GM21367 (cell line): ENCODE data around the gene CCN6.
"Not testable (repeated sequence)": the region's sequence is repeated elsewhere in the genome, so short reads cannot be mapped to it uniquely, and the experiment has no call there.

ENCODE experiments used
- ATAC-seq: cut with Tn5 transposase; IDR thresholded peaks from one replicate; pipeline ENCODE4 v1.9.1; 2021; ENCODE audit not compliant: unreplicated experiment

CCN6 gene

DNA sequence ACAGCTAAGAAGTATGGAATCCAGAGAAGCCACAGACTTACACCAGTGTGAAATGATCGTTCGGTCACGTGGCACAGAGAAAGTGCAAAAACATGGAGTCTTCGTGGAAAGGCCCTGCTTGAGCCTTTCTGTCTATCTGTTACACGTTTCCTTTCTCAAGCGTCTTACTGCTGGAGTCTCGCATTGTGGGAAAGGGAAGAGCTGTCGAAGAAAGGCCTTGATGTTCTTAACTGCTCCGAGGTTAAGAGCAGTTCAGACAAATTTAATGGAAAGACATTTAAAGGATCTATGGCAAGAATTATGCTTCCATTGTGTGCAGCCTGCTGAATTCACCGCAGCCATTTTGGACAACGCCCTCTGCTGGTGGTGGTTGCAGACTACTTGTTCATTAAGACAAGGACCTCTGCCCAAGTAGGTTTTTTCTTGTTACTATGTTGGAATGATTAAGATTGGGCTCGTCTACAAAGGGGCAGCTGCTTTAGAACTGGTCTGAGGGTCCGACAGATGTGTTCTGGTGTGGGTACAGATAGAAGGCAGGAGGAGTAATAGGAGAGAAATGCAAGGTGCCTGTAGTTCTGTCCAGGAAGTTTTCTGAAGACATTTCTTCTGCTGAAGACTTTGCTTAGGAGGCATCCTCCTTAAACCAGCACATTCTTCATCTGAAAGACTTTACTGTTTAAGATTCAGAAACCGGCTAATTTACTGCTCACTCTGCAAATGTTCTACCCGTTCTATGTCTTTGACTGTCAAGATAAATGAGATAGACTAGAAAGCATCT, 24.7 kb upstream of the CCN6 start:
- ATAC-seq = no peak

DNA sequence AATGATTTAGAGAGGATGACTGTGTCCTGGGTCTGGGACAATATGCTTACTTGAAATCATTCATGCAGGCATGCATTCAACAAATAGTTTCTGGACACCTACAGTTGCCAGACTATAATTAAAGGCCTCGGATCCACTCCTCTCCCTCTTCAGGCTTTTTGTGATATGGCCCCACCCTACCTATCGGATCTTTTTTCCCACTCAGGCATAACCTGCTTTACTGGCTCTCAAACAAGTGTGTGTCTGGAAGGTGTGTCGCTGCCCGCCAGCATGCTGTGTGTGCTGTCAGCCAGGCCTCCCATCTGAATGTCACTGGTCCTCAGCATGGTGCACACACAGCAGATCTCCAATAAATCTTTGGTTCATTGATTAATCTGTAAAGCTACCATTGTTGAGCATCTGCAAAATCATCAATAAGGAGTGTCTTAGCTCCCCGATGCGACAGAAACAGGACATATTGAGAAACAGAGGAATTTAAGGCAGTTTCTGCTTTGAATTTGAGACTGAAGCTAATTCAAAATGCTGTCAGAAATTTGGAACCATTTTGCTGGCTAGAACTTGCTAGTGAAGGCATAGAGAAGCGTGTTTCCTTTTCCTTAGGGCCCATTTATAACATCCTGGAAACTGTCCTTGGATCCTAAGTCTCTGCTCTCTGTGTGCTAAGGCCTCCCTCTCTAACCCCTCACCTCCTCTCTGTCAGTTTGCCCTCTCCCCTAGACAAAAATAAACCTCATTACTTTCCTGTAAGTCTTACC, 23.5 kb upstream of the CCN6 start:
- no peak for ATAC-seq

DNA sequence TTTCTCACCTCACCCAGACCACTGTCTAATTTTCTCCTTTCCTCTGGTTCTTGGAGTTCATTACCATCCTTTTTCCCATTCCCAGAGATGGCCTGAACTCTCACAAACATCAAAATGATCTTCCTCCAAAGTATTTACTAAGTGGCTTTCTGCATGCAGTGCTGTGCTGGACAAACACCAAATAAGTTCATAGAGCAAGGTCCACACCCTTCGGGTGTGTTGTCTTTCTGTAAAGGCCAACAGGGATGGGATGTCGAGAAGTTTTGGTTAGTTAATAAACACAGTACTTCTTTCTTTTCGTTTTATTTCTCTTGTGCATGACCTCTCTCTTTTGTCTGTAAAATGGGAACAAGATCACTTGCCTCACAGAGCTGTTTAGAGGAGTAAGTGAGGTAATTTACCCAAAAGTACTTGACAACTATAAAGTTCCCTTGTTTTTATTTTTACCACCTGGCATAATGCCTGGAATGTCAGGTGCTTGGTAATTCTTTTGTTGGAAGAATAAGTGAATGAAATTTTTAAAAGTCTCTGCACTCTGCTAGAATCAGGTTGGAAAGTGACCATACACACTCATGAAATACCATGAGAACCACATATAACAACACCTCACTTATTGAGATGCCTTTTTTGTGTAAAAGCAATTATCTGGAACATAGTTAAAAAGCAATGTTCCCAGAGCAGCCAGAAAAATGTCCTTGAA, 22.8 kb upstream of the CCN6 start:
- no peak for ATAC-seq

DNA sequence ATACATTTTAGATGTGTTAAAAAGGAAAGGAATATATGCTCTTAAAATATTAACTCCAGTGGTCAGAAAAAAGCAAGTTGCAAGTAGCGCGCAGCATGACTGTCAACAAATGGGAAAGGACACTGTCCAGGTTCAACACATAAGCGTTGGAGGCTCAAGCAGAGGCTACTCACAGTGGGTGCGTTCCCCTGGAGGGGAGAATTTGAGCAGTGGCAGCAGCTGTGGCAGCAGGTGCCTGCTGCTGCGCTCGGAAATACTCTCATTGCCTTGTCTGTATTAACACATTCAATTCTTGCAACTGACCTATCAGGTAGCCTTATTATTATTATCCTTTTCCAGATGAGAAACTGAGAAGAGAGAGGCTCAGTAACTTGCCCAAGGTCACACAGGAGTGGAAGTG, 21.9 kb upstream of the CCN6 start:
- no peak for ATAC-seq

DNA sequence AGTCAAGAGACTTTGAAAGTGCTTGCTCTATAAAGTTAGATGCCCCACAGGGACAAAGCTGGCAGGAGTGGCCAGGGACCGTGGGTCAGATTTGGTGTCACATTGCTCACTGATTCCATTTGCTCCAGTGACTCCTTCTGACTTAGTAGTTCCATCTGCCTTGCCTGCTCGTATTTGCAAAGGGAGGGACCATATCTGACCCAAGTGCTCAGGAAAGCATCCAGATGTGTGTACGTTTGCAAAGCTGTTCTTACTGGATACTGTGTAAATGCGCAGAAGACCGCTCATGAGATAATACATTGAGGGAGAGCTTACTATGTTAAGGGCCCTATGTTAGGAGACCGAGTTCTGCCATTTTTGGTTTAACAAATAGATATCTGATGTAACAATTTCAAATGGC, 21.2 kb upstream of the CCN6 start:
- ATAC-seq = no peak

DNA sequence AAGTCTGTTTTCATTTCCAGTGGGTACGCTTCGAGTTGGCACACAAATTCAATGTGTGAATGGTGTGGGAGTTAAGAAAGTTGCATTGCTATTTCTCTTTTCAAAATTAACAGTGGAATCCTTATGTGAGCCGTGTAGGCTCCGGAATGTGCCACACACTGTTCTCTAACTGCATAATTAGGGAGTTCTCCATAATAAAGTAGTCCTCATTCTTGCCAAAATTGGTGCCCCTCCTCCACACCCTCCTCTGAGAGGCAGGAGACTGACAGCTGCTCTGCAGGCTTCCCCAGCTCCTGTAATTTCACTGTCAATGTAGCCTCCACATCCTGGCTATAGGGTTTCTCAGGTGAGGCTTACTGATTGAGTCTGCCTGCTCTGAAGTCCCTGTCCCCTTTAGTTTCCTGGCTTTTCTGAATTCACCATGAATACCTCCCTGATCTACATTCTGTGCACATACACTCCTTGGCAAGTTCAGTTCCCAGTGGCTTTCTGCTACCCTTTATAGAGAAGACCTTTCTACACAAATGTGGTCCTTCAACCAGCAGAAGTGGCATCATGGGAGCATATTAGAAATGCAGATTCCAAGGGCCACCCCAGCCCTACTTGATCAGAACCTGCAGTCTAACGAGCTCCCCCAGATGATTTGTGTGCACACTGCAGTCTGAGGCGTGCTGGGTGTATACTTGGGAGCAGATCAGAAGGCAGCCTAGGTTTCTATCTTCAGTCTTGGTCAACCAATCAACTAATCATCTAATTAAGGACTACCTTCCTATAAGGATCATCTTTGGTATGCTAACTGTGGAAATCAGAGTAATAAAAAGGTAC, 19.9 kb upstream of the CCN6 start:
- ATAC-seq = no peak

DNA sequence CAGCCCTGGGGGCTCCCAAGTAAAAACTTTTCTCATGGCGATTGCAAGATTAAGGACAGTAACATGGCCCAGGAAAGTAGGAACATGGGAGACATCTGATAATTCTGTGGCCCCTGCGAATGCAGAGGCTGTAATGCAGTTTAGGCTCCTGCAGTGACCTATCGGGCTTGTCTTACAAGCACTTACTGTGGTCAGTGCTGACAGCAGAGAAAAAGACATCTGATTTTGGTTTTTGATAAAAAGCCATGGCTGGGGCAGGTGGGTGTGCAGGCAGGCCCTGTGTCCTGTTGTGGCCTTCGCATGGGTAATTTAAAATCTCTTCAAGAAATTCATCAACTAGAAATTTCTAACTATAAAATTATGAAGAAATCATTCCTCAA, 19.3 kb upstream of the CCN6 start:
- no peak for ATAC-seq

DNA sequence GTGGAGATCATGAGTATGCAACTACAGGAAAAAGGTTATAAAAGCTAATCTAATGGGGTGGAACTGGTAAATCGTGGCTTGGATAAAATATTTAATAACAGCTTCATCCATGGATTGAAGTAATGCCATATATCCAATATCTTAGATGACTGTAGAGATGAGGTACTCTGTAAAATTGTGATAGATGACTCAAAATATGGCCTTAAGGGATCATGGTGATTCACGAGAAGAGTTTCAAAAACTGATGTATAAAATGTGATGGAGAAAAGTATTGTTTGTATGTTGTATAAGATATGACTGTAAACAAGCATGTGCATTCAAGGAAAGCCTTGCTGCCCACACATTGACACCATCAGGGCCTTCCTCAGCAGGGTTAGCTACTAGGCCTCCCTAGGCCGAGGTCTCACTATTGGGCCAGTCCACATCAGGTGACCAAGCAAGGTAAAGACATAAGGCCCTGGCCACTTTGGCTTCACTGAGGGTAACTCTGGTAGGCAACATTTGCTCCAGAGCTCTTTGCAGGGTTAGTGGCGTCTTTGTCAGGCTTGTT, 17.7 kb upstream of the CCN6 start:
- no peak for ATAC-seq

DNA sequence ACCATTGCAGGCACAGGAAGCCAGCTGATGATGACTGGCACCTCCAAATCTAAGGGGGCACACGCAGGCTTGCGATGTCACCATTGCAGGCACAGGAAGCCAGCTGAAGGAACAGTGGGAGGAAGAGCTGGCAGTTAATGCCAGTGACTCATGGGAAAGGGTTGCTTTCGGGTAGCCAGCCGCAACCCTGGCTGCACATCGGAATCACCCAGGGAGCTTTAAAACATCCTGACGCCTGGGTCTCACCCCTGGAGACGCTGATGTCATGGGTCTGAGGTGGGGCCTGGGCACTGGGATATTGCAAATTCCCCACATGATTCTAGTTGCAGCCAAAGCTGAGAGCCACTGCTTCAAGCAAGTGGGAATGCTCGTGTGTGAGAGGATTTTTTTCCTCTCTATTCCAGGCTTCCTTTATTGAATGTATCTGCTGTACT, 16.1 kb upstream of the CCN6 start:
- ATAC-seq = no peak

DNA sequence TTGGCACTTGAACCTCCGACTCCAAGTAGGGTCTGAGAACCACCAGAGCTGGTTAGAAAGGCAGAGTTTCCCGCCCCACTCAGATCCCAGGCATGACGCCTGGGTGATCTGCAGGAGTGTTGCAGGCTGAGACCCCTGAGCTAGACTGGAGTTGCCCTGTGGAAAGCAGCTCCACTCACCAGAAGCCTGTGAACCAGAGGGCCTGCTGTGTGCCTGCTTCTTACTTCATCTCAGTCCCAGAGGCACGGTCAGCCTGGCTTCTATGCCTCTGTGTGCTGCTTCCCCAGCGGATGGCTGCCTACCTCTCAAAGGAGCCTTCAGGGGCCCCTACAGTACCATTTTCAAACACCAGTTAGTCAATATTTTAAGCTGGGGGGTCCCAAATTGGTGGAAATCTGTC, 15.6 kb upstream of the CCN6 start:
- no peak for ATAC-seq

DNA sequence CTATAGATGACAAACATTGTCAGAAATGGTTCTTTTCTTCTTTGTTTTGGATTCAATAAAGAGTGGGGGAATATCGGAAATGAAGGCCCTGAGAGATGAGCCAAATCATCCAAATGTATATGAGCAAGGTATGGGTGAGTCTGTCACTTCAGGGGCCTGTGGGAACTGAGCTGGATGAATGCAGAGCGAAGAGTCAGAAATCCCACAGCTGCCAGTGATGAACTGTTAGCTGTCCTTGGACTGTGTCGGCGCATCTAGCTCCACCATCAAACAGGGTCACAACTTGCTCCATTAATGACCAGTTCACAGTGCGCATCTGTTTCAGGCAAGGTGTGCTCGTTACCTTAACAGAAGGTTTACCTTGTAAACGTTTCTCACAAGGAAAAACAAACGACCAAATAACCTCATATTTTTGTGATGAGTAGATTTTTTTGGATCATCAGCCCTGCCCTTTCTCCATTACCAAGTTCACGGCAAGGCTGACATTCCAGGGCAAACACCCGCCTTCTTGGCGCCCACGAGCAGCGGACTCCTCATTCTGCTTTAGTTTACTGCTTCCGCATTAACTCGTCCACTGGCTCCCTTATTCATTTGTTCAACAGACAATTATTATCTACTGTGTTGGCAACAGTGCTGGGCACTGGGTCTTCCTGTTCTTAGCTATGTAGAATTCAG, 15.0 kb upstream of the CCN6 start:
- no peak for ATAC-seq

DNA sequence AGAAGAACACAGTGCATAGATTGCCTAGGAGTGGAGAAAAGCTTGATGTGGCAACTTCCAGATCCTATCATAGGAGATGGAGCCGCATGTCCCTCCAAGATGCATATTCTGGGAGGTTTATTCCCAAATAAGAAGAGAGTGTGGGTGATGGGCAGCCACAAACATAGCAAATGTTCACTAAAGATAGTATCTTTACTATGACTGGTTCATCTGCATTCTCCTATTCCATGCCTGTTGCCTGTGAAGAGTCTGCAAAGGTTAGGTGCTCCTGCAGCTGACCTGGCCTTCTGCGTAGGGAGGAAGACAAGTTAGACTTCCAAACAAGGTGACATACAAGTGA, 14.5 kb upstream of the CCN6 start:
- ATAC-seq = no peak

DNA sequence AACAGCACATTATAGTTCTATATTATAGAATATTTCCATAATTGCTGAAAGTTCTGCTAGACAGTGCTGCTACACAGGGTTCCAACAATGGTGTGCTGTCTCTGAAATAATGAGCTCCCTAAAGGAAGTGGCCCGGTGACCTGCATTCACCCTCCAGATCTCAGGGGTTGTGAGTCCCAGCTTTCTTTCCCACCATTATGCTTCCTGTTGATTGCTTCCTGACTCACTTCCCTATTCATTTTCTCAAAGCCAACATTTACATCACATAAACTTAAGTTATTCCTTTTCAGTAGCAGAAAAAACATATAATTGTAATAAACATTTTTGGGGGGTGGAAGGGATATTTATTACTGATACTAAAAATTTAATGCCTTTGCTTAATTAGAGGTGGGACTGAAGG, 12.9 kb upstream of the CCN6 start:
- ATAC-seq = no peak

DNA sequence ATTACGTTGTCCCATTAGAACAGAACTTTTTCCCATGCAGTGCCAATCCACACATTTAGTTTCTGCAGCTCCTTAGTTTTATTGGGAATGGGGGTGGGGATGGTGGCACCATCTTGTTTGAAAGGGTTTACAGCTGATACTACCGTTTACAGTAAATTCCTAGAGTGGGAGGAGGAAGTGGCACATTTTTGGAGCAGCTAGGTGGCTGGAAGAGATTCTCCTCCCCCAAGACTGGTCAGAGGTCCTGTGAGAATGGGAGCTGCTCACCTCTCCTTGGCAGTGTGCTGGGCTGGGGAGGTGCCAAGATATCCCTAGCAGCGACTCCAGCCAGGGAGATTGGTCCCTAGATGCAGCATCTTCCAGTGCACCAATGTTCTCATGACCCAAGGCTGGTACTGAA, 12.4 kb upstream of the CCN6 start:
- no peak for ATAC-seq

DNA sequence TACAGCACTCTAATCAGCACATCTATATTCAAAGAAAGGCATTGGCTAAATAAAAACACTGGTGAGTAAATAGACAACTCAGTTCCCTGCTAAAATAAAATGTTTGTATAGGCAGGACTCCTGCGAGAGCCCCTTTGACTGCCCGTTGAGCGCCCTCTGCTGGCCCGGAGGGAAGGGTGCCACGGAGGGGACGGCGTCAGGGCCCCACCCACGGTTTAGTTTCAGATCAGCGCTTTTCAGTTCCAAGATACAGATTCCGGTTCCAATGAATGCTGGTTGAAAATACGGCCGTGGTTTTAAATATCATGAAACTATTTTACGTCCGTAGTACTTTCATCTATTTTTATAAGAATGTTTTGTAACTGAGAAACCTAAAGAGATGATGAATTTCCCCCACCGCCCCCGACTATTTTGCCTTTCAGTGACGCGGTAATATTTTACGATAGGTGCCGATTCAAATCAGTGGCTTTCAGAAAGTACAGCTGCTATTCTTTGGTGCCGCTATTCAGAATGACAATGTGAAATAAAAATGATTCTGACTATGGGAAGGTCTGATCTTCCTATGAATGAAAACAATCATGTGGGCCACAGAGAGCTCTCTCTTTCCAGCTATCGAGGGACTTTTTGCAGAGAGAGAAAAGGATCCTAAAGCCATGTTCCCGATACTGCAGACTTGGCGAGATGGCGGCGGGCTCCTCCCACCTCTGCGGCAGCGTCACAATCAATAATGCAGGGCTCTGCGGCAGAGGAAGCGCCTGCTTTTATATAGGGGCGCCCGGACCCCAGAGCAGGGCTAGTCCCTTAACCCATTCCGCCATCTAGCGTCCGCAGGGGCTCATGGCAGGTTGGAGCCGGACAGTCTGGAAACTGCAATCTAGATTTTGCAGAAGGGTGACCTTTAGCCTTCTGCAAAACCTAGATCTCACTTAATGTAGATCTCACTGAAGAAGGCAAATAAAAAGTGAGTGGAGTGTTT, 10.6 kb upstream of the CCN6 start:
- ATAC-seq = peak; percentile 90

DNA sequence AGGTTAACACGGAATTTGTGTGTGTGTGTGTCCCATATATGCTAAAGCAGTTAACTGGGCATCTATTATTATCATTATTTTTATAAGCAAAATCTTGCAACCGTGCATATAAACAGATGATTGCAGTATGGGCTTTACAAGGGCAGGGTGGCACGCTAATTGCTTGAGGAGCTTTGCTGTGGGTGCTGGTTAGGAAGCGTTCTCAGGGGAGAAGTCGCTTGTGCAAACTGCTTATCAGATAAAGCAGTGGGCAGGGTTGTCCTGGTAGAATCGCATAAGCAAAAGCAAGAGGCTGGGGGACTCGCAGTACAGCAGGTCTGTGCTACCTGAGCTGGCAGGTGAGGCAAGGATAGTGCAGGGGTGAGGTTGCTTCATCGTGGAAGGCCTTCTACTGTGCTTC, 9.7 kb upstream of the CCN6 start:
- no peak for ATAC-seq

DNA sequence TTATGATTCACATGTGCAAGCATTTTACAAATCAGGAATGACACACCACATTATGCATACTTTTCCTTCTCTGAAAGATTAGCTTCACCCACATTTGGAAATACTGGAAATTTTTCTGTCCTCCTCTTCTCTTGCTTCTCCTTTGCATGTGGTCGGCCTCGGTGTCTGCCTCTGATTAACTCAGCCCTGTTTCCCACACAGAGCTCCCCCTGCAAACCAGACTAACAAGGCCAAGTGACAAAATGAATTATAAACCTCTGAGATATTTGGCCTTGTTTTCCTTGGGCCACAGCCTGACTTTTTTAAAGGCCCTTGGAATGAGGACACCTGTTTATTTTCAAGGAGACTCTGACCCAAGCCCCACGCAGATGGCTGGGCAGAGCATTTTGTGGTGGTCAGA, 9.0 kb upstream of the CCN6 start:
- ATAC-seq = no peak

DNA sequence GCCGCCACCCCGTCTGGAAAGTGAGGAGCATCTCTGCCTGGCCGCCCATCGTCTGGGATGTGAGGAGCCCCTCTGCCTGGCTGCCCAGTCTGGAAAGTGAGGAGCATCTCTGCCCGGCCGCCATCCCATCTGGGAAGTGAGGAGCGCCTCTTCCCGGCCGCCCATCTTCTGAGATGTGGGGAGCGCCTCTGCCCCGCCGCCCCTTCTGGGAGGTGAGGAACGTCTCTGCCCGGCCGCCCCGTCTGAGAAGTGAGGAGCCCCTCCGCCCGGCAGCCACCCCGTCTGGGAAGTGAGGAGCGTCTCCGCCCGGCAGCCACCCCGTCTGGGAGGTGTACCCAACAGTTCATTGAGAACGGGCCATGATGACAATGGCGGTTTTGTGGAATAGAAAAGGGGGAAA, 6.4 kb upstream of the CCN6 start:
- ATAC-seq = not testable (repeated sequence)
